C4-2B (cell line): ENCODE measurements around the gene NID2.
A peak's percentile ranks its signal among the peaks of the same experiment; 100 is the strongest.

ENCODE experiments used
- H3K27ac ChIP-seq: fragments of 450-650 bp; 2 replicates; pipeline ENCODE4 v1.5.1; 2017
- ZFX ChIP-seq: fragments of 450-650 bp; IDR thresholded peaks from 2 replicates; pipeline ENCODE4 v1.6.1; 2017
- TF ChIP-seq, protein P1 (sequence below): fragments of 450-650 bp; conservative IDR thresholded peaks from 2 replicates; pipeline ENCODE4 v1.5.1; 2017; ENCODE audit warnings: mild to moderate bottlenecking

Gene NID2

DNA sequence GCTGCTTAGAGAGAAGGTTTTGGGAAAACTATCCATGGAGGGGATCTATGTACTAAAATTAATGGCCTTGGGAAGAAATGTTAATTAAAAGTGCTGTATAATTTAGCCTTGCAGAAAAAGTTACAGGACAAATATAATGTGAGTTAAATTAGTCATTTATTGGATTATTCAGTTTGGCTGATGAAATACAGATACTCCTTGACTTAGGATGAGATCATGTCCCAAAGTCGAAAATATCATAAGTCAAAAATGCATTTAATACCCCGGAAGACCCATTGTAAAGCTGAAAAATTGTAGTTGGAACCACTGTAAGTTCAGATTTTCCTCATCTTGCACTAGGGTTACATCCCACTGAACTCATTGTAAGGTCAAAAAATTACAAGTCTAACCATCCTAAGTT, 69.8 kb downstream of the NID2 start:
- TF ChIP-seq, protein P1, sequence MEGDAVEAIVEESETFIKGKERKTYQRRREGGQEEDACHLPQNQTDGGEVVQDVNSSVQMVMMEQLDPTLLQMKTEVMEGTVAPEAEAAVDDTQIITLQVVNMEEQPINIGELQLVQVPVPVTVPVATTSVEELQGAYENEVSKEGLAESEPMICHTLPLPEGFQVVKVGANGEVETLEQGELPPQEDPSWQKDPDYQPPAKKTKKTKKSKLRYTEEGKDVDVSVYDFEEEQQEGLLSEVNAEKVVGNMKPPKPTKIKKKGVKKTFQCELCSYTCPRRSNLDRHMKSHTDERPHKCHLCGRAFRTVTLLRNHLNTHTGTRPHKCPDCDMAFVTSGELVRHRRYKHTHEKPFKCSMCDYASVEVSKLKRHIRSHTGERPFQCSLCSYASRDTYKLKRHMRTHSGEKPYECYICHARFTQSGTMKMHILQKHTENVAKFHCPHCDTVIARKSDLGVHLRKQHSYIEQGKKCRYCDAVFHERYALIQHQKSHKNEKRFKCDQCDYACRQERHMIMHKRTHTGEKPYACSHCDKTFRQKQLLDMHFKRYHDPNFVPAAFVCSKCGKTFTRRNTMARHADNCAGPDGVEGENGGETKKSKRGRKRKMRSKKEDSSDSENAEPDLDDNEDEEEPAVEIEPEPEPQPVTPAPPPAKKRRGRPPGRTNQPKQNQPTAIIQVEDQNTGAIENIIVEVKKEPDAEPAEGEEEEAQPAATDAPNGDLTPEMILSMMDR: no peak
- no peak for TF ChIP-seq ZFX
- H3K27ac ChIP-seq: no peak overlapping the region

DNA sequence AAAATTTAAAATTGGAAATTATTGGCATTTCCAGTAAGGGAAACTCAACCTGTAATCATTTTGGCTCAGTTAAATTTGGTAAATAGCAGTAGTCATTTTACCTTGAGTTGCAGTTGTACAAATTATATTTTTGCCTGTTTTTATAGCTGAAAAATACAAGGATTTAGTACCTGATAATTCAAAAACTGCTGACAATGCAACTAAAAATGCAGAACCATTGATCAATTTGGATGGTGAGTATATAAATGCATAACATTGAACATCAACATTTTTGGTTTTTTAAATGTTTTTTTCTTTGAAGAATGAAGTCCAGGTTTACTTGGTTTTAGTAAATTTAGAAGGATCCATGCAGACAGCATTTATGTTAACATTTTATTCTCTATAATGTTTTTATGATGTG, 70.5 kb downstream of the NID2 start:
- TF ChIP-seq, protein P1: no peak
- TF ChIP-seq ZFX: no peak
- no peak overlapping the region for H3K27ac ChIP-seq

DNA sequence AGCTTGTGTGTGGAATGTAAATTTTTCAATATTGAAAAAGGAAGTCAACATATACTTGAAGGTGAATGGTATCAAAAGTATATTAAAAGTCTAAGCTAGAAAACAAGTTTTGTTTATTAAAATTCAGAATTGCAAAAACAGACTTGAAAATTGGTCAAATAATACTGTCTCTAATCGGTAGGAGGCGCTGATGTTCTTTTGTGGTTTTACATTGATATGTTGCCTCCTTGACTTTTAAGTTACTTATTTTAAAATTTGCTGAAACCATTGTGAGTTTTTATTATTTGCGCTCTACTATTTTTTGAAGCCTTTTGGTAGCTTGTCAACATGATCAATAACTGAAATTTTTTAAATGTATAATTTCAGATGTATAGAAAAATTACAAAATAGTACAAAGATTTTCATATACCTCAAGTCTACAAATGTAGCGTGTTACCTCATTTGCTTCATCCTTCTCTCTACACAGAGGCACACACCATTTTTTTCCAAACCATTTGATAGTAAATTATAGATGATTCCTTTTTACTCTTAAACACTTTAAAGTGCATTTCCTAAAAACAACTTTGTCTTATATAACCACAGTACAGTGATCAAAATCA, 72.6 kb downstream of the NID2 start:
- TF ChIP-seq ZFX: no peak
- TF ChIP-seq, protein P1: peak; percentile 93
- no peak overlapping the region for H3K27ac ChIP-seq

DNA sequence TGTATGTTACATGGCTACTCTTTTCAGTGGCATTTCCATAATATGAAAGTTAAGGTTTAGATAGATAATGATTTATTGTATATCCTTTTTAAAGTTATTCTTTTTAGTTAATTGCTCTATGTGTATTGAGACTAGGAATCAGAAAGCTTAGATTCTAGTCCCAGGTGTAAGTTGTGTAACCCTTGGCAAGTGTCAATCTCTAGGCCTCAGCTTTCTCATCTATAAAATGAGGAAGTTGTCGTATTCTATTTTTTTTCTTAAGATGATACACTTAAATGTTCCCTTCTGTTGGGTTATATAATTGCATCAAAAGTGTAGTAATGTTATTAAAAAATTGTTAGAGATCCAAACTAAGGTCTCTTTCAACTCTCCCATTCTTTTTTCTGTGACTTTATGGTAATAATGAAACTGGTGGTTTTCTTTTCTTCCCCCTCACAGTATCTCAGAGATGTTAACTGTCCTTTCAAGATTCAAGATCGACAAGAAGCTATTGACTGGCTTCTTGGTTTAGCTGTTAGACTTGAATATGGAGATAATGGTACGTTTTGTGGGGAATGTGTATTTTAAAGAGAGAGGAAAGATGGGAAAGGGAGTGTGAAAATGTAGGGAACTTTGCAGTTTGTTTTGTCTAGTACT, 75.5 kb downstream of the NID2 start:
- H3K27ac ChIP-seq: no peak overlapping the region
- TF ChIP-seq, protein P1: no peak
- TF ChIP-seq ZFX: no peak

DNA sequence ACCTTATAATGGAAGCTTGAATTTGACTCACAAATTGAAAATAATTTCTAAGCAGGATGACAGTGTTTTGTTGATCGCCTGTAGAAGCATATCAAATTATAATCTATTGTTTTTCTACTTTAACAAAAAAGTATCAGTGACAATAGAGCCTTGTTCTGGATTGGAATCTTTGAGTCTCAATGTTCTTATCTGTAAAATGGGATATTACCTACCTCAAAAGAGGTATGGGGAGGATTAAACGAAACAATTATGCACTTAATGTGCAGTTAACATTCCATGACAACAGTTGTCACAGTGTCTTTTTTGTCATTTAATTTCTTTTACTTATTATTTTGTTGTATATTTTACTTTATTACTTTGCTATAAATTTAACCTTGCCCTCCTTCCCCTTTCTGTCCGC, 78.4 kb downstream of the NID2 start:
- no peak overlapping the region for H3K27ac ChIP-seq
- no peak for TF ChIP-seq ZFX
- TF ChIP-seq, protein P1: no peak

DNA sequence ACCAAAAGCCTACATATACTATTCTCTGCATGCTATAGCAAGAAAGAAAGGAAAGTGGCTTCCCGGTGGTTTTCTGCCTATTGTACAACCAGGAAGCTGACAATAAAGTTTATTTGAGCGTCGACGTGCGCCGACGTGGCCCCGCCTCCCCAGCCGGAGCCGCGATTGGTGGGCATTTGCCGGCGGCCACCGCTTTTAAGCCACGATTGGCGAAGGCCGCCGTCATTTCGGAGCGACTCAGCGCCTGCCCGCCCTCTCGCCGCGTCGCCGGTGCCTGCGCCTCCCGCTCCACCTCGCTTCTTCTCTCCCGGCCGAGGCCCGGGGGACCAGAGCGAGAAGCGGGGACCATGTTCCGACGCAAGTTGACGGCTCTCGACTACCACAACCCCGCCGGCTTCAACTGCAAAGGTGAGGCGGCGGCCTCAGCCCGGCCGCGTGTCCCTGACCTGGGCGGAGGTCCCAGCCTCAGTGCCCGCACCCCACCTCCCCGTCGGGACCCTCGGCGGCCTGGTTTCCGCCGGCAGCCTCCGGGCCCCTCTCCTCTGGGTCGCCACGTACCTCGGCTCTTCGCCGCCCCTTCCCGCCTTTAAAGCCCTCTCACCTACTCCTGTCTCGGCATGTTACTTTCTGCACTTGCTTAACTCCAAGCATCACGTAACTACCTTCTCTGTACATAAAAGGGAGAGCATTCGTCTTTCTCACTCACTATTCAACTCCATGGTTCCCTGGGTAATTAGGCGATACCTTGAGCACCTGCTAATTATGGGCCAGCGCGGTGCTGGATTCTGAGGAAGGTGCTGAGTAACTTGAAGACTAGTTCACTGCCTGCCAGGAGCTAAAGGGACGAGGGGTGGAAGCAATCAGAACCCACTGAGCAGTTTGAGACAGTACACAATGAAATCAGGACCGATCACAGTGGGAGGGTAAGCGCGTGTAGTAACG, 79.3 kb downstream of the NID2 start, which contains the start of gene RTRAF:
Gene RTRAF (plus strand): TSS at position 254 of the 942 bp plus-strand sequence. CDS start 94 bp downstream, at position 348.
- TF ChIP-seq, protein P1: no peak
- TF ChIP-seq ZFX: peak; percentile 82
- peak within 1 kb of the TSS; percentile 83 for H3K27ac ChIP-seq

DNA sequence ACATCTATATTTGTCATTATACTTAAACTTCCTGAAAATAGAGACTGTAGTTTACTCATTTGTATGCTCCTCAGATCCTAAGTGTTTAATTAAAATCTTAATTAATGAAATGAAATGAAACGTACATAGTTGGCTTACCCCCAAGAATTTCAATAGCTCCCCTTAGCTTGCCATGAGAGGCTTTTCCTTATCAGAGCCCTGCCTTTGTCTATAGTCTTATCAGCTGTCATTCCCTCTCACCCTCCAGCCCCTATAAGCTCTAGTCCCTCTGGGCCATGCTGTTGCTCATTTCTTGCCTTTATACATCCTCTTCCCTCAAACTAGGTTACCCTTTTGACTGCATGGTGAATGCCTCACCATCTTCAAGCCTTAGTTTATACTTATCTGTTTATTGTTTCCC, 80.6 kb downstream of the NID2 start:
- no peak overlapping the region for H3K27ac ChIP-seq
- TF ChIP-seq ZFX: no peak
- TF ChIP-seq, protein P1: no peak
